Left cardiac atrium (tissue), 4 donors: Measurements from ENCODE around the gene ATXN10. TPM values are rescaled to one million over a fixed set of nuclear protein-coding genes. Genes with fewer than 3 reads are reported as not detected.

Source experiments
- ATAC-seq, 2 donors: fragments of 200-7000 bp; cut with Tn5 transposase; one replicate each; pipeline ENCODE4 v1.9.1; 2020; ENCODE audit warnings: mild to moderate bottlenecking in 2 of 2, moderate library complexity in 2 of 2
- DNase-seq: peaks from one replicate; pipeline ENCODE4 v3.0.0-alpha.2; 2020
- intact Hi-C, 2 donors: fragments of 100-400 bp; cut with DNase I; formaldehyde crosslinking; loops; one replicate each; pipeline versions ENCODE4 v1.14.1 to v1.15.1; 2022 to 2023
- total RNA-seq, 2 donors: library from RNA; stranded (reverse); fragmentation: NEBNext Ultra II Directional; extraction: Animal tissue kit (Norgen Biotek cat#: 25700); gene quantifications; one replicate each; pipeline ENCODE4 v1.2.1, GENCODE V29; 2021
- donor health status: DM: no; HTN: yes; CAD: no.
- donor health status: DM: no; HTN: yes; CAD: no; lungs with severe emphysema.
- donor health status: DM: yes; HTN: yes; CAD: no.
- donor health status: Dilated cardiomyopathy.

The ATXN10 gene
- total RNA-seq, 2 donors from 2014 or later = 129 to 143 TPM

- intact Hi-C loops = no loop called here
- no peak for DNase-seq
- ATAC-seq = no peak
Observed at GRCh38 chr22:45771057-45771456, 99.4 kb downstream of the ATXN10 start.

- DNase-seq = no peak
- intact Hi-C loops = no loop called here
- ATAC-seq = no peak
Observed at GRCh38 chr22:45771711-45772110, 100.1 kb downstream of the ATXN10 start.

DNA sequence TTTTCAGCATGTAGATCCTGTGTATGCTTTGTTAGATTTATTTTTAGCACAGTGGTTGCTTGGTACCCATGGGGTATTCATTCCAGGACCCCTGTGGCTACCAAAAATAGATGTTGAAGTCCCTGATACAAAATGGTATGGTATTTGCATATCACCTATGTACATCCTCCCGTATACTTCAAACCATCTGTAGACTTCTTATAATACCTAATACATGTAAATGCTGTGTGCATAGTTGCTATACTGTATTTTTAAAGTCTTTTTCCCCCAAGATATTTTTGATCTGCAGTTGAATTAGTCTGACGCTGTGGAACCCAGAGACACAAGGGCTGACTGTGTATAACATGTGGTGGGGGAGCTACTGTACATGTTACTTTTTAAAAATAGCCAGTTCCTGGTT is 101.1 kb downstream of the ATXN10 start:
- no peak for ATAC-seq
- no peak for DNase-seq
- intact Hi-C loops = no loop called here

GRCh38 chr22:45774001-45774670 is 102.5 kb downstream of the ATXN10 start:
- no peak for DNase-seq
- no peak for ATAC-seq
- intact Hi-C loops = no loop called here

DNA sequence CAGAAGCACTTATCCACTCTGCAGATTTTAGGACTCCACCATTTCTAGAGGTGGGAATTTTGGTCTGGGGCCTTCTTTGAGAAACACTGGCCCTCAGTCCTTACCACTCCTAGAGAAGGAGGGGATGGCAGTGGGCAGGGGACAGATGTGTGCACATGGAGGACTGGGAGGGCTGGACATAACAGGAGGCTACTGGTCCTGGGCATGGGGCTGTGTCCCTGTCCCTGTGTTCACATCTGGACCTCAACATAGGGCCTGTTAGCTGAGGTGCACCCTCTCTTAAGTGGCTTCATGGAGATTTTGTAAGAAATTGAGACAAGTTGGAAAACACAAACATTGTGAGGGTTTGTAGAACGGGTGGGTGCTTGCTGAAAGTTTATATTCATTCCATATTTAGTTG is 103.4 kb downstream of the ATXN10 start:
- intact Hi-C loops = no loop called here
- ATAC-seq = no peak
- DNase-seq = no peak

- no peak for DNase-seq
- intact Hi-C loops = no loop called here
- no peak for ATAC-seq
Observed at GRCh38 chr22:45775569-45776312, 104.1 kb downstream of the ATXN10 start.

GRCh38 chr22:45776313-45776585 is 104.6 kb downstream of the ATXN10 start:
- intact Hi-C loops = no loop called here
- DNase-seq (no peak), ATAC-seq (no peak)

- ATAC-seq (no peak), DNase-seq (no peak)
- intact Hi-C loops = no loop called here
Observed at GRCh38 chr22:45777046-45777851, 105.6 kb downstream of the ATXN10 start.

DNA sequence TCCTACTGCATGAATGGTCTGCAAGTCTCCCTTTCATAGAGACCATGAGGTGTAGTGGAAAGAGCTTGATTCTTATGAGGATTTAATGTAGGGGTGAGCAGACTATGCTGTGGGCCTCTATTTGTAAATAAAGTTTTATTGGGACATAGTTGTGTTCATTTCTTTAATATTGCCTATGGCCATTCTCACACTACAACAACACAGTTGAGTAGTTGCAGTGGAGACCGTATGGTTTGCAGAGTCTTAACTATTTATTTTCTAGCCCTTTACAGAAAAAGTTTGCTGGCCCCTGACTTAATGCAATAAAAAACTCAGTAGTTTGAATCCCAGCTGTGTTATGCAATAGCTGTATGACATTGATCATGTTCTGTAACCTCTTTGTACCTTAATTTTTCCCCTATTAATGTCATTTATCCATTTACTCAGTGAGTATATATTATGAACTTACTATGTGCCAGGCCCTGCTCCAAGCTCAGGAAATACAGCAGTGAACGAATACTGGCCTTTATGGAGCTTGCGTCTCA is 106.3 kb downstream of the ATXN10 start:
- ATAC-seq (no peak), DNase-seq (no peak)
- intact Hi-C loops = no loop called here

DNA sequence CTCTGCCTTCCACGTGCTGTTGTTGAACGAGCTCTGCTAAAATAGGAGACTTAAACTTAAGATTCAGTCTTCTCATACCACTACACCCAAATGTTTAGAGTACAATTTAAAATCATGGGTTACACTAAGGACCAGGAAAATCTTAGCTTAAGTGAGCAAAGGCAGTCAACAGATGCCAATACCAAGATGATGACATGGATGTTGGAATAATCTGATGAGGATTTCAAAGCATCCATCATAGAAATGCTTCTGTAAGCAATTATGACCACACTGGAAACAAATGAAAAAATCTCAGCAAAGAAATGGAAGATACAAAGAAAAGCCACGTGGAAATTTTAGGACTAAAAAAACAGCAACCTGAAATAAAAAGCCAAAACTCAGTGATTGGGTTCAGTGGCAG is 109.8 kb downstream of the ATXN10 start:
- DNase-seq (no peak), ATAC-seq (no peak)
- intact Hi-C loops = no loop called here

GRCh38 chr22:45781966-45782365 is 110.3 kb downstream of the ATXN10 start:
- intact Hi-C loops = no loop called here
- ATAC-seq = no peak
- no peak for DNase-seq

GRCh38 chr22:45783021-45783420 is 111.4 kb downstream of the ATXN10 start:
- ATAC-seq = no peak
- intact Hi-C loops = no loop called here
- DNase-seq = no peak

DNA sequence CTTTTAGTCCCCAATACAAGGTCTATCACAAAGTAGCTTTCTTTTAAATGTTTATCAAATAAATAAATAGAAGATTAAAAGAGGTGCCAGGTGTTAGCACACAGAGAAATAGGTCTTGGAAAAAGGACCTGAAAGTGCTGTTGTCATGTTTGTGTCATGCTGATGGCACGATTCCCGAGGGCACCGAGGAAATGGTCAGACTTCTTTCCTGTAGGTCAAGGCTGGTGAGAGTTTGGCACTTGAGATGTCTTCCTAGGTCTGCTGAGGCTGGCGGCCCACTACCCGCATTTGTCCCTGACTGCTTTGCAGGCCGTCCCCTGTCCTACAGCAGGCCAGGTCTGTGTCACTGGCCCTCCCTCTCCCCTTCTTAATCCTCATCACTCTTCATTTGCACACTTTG is 112.1 kb downstream of the ATXN10 start:
- intact Hi-C loops = no loop called here
- no peak for ATAC-seq
- no peak for DNase-seq

GRCh38 chr22:45784357-45785277 is 113.0 kb downstream of the ATXN10 start:
- peak; percentile 63 to 82 for ATAC-seq
- intact Hi-C loops = no loop called here
- no peak for DNase-seq

DNA sequence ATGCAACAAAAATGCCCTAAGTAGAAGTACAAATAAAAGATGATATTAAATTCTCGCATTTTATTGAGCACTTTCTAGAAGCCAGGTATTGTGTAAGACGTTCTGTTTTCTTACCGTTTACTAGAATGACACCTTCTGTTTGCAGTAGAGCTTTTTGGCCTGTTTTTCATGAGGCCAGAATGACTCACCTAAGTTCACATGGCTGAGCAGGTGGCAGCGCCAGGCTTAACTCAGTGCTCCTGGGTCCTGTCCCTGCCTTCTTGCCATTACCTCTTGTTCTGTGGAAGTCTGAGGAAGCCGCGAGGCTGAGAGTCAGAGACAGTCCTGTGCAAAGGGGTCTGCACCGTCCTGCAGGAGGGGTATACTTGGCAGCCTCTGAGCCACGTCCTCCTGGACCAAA is 113.8 kb downstream of the ATXN10 start:
- intact Hi-C loops = no loop called here
- DNase-seq (no peak), ATAC-seq (peak in 1 of 2 donors; percentile 76)

DNA sequence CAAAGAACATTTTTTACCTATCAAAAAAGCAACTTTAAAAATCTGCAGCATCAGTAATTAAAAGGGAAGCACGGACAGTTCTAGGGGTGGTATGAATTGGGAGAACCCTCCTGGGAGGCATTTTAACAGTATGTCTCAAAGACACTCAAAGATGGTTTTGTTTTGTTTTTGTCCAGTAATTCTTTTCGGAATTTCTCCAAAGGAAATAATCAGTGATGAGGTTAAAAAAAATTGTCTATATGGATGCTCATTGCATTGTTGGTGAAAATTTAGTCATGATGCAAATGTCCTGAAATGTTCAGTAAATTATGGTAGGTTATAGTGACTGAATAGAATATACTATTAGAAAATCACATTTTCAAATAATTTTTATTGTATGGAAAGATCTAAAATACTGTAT is 115.1 kb downstream of the ATXN10 start:
- intact Hi-C loops = no loop called here
- ATAC-seq (no peak), DNase-seq (no peak)

DNA sequence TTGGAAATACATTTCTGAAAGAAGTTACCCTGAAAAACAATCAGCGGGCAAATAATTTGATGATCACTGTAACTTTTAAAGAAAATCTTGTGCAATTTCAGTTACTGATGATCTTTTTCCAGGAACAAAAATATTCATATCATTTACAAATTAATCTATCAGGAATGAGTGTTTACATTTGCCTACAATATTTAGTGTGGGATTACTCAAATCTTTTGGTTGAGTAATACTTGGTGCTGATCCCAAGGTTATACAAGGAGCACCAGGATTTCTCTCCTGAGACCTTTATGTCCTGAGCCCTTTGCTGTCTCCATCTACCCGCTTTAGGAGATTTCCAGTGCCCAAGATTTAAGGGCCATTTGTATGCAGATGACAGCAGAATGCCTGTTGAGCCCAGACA is 116.1 kb downstream of the ATXN10 start:
- ATAC-seq (no peak), DNase-seq (no peak)
- intact Hi-C loops = no loop called here

- ATAC-seq = no peak
- intact Hi-C loops = no loop called here
- DNase-seq = no peak
Observed at GRCh38 chr22:45788522-45788921, 116.9 kb downstream of the ATXN10 start.

DNA sequence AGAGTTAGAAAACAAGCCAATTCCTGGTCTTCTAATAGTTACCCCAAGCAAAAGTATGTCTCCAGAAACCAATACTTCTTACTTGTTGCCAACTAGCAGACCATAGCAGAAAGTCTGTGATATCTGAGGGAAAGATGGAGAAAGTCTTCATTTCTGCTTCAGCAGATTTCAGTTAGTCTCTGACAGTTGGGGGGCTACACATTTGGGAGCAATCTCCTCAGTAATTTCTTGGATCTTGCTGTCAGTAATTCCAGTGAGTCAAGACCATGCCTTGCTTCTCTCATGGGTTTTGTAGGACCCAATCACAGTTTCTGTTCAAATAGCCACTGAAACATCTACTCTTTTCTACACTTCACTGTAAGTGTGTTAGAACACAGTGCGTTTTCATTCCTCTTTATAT is 118.8 kb downstream of the ATXN10 start:
- intact Hi-C loops = no loop called here
- ATAC-seq = no peak

More for the DNA sequence above, 118.8 kb downstream of the ATXN10 start:
- DNase-seq = no peak
